B cell (primary cell): ENCODE data around the gene HMHB1. TPM values are rescaled to one million over a fixed set of nuclear protein-coding genes. Genes with fewer than 3 reads are reported as not detected.

Source experiments
- ATAC-seq: fragments of 200-7000 bp; cut with Tn5 transposase; one replicate; pipeline ENCODE4 v1.10.0; 2021; ENCODE audit warnings: low read depth, mild to moderate bottlenecking, moderate number of reproducible peaks, moderate library complexity
- CTCF ChIA-PET: fragments of 350-600 bp; sonication (Branson Sonifier 250); formaldehyde crosslinking; loops from one replicate; lab custom pipeline; 2021; ENCODE audit warnings: antibody characterized with exemption, inconsistent platforms; lab: Charles Lee
- POLR2A ChIA-PET: fragments of 350-600 bp; sonication (Branson Sonifier 250); formaldehyde crosslinking; loops from one replicate; lab custom pipeline; 2021; ENCODE audit warnings: antibody characterized with exemption; lab: Charles Lee
- DNase-seq: peaks from one replicate; pipeline ENCODE4 v3.0.0; 2013
- H2AFZ ChIP-seq: 2 replicates; pipeline ENCODE4 v1.6.1; 2012; ENCODE audit warnings: mild to moderate bottlenecking, low read depth, low read length; ENCODE audit not compliant: insufficient read depth, poor library complexity, severe bottlenecking
- H3K27ac ChIP-seq, 2 donors: 1 replicate in 1 of 2; 2 replicates in 1 of 2; pipeline ENCODE4 v1.5.1; 2012 to 2013; ENCODE audit warnings: low read length in 2 of 2, mild to moderate bottlenecking in 2 of 2, moderate library complexity in 1 of 2
- H3K27me3 ChIP-seq, 4 experiments: fragments of 200-600 bp in 1 of 4; sonication (generic) in 1 of 4; replicated peaks in 1 of 4; 1 replicate in 2 of 4; 2 replicates in 2 of 4; pipeline versions ENCODE4 v1.6.1 to v1.7.0; 2013 to 2016; ENCODE audit warnings: low read length in 3 of 4, mild to moderate bottlenecking in 2 of 4, mixed read lengths in 1 of 4, moderate library complexity in 1 of 4; ENCODE audit not compliant: insufficient read depth in 4 of 4, control insufficient read depth in 3 of 4; ENCODE audit errors: control extremely low read depth in 1 of 4
- H3K36me3 ChIP-seq, 2 experiments: replicated peaks in 1 of 2; 1 replicate in 1 of 2; 2 replicates in 1 of 2; pipeline versions ENCODE4 v1.6.1 to v1.7.1; 2013; ENCODE audit warnings: low read length in 1 of 2; ENCODE audit not compliant: insufficient read depth in 2 of 2, control insufficient read depth in 1 of 2; ENCODE audit errors: control extremely low read depth in 1 of 2, extremely low read depth in 1 of 2
- H3K4me1 ChIP-seq, 2 donors: fragments of 200-600 bp in 1 of 2; sonication (generic) in 1 of 2; 1 replicate in 1 of 2; 2 replicates in 1 of 2; pipeline versions ENCODE4 v1.5.1 to v1.6.1; 2013 to 2017; ENCODE audit warnings: low read length in 2 of 2; ENCODE audit not compliant: control insufficient read depth in 2 of 2, insufficient read depth in 2 of 2
- H3K4me2 ChIP-seq: replicated peaks from 2 replicates; pipeline ENCODE3; 2012; ENCODE audit warnings: mild to moderate bottlenecking, low read depth, low read length; ENCODE audit not compliant: poor library complexity, severe bottlenecking
- H3K4me3 ChIP-seq, 5 experiments: fragments of 200-600 bp in 1 of 5; sonication (generic) in 1 of 5; 1 replicate in 3 of 5; 2 replicates in 2 of 5; pipeline versions ENCODE4 v1.5.1 to v1.7.0; 2011 to 2016; ENCODE audit warnings: low read length in 4 of 5, mild to moderate bottlenecking in 4 of 5, low read depth in 2 of 5, control low read depth in 1 of 5, moderate library complexity in 1 of 5; ENCODE audit not compliant: insufficient read depth in 1 of 5; ENCODE audit errors: control extremely low read depth in 1 of 5, extremely low read depth in 1 of 5
- H3K79me2 ChIP-seq: fragments of 200-600 bp; sonication (generic); one replicate; pipeline ENCODE4 v1.6.0; 2016; ENCODE audit warnings: low read length; ENCODE audit not compliant: control insufficient read depth, insufficient read depth
- H3K9ac ChIP-seq: fragments of 200-600 bp; sonication (generic); 2 replicates; pipeline ENCODE4 v1.6.1; 2017; ENCODE audit warnings: mild to moderate bottlenecking, low read length, moderate library complexity
- H3K9me3 ChIP-seq, 3 donors: one replicate each; pipeline versions ENCODE4 v1.6.1 to v1.7.1; 2013; ENCODE audit warnings: low read length in 2 of 3; ENCODE audit not compliant: control insufficient read depth in 2 of 3, insufficient read depth in 1 of 3; ENCODE audit errors: control extremely low read depth in 1 of 3
- H4K20me1 ChIP-seq: 2 replicates; pipeline ENCODE4 v1.6.0; 2012; ENCODE audit warnings: mild to moderate bottlenecking, low read length; ENCODE audit not compliant: insufficient read depth, control insufficient read depth, poor library complexity, severe bottlenecking
- H3K27ac Mint-ChIP-seq: one replicate; pipeline ENCODE4 v1.8.0; 2021; ENCODE audit warnings: mixed read lengths
- H3K27me3 Mint-ChIP-seq: one replicate; pipeline ENCODE4 v1.8.0; 2021; ENCODE audit warnings: mixed read lengths
- H3K4me1 Mint-ChIP-seq: one replicate; pipeline ENCODE4 v1.8.0; 2021; ENCODE audit warnings: mixed read lengths
- H3K4me3 Mint-ChIP-seq: one replicate; pipeline ENCODE4 v1.8.0; 2021; ENCODE audit warnings: mixed read lengths
- H3K9me3 Mint-ChIP-seq: one replicate; pipeline ENCODE4 v1.8.0; 2022; ENCODE audit warnings: mixed read lengths; ENCODE audit not compliant: insufficient read depth
- EZH2 ChIP-seq: IDR thresholded peaks from 2 replicates; pipeline ENCODE4 v1.6.1; 2012; ENCODE audit warnings: borderline replicate concordance, low read depth, mild to moderate bottlenecking, moderate library complexity, low read length; ENCODE audit not compliant: insufficient read depth, poor library complexity, severe bottlenecking
- WGBS: methylation state at CpG from one replicate; pipeline ENCODE4 v1.1.5; 2013; ENCODE audit warnings: missing lambda C conversion rate; ENCODE audit not compliant: insufficient coverage; 5-methylcytosine and 5-hydroxymethylcytosine counted together
- intact Hi-C: fragments of 100-400 bp; cut with micrococcal nuclease; formaldehyde crosslinking; loops from one replicate; pipeline ENCODE4 v1.10.0; 2022
- polyA plus RNA-seq: library from polyadenylated mRNA; depleted of rRNA; stranded (reverse); fragments of >200 nt; gene quantifications from 2 replicates; pipeline ENCODE4 v1.2.3, GENCODE V29; 2012
- total RNA-seq, 2 donors: library from RNA; stranded (reverse); fragments of 120-200 nt in 1 of 2; gene quantifications; 1 replicate in 1 of 2; 2 replicates in 1 of 2; pipeline versions ENCODE4 v1.2.3 to v1.2.4, GENCODE V29; 2013 to 2022
- TF ChIP-seq, protein P1 (sequence below): fragments of 200-600 bp; IDR thresholded peaks from one replicate; pipeline ENCODE4 v1.8.0; 2022; ENCODE audit warnings: antibody characterized with exemption, mild to moderate bottlenecking

Gene HMHB1
- total and polyA plus RNA-seq, 2 donors (not counting 1 experiment from before 2014, with no cell fraction given) = not detected

DNA sequence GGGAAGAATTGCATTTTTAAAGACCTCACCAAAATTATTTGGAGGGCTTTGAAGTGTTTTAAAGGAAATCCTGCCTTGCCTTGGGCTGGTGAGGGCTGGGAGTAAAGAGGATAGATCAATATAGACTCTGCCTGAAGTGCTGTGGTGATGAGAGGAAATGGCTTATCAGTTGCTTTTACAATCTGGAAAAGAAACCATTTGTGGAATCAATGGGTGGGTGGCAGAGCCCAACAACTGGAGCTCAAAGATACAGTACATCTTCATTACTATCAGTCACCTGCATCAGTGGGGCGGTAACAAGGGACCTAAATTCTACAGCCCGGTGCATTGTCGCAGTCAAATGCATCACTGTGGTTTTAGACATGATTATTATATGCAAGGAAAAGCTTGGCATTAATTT lies 41.5 kb upstream of the HMHB1 start:
- Mint-ChIP-seq H3K4me1 (no peaks in the 10 kb centered on the region), H3K27ac (no peak overlapping the region), H3K27me3 (peaks cover 3% of the 10 kb centered on the region), H3K9me3 (no peaks in the 10 kb centered on the region), H3K4me3 (no peak overlapping the region)
- Histone ChIP-seq H3K9me3 (no peaks in the 10 kb centered on the region), H4K20me1 (no peaks in the 10 kb centered on the region), H3K9ac (no peak overlapping the region), H3K79me2 (no peaks in the 10 kb centered on the region), H3K4me2 (no peak overlapping the region), H3K27ac (no peak overlapping the region), H3K4me1 (no peaks in the 10 kb centered on the region), H3K36me3 (no peaks in the 10 kb centered on the region), H3K27me3 (peaks cover 0 to 4% (median under 1%) of the 10 kb centered on the region in 4 experiments), H2AFZ (no peak overlapping the region), H3K4me3 (no peak overlapping the region)
- intact Hi-C loops = no loop called here
- no CpG with 5 or more reads among the region's 3 CpGs for WGBS
- ChIA-PET CTCF (no interaction called here), POLR2A (no interaction called here)
- no peak for TF ChIP-seq EZH2
- TF ChIP-seq, protein P1, sequence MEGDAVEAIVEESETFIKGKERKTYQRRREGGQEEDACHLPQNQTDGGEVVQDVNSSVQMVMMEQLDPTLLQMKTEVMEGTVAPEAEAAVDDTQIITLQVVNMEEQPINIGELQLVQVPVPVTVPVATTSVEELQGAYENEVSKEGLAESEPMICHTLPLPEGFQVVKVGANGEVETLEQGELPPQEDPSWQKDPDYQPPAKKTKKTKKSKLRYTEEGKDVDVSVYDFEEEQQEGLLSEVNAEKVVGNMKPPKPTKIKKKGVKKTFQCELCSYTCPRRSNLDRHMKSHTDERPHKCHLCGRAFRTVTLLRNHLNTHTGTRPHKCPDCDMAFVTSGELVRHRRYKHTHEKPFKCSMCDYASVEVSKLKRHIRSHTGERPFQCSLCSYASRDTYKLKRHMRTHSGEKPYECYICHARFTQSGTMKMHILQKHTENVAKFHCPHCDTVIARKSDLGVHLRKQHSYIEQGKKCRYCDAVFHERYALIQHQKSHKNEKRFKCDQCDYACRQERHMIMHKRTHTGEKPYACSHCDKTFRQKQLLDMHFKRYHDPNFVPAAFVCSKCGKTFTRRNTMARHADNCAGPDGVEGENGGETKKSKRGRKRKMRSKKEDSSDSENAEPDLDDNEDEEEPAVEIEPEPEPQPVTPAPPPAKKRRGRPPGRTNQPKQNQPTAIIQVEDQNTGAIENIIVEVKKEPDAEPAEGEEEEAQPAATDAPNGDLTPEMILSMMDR = no peak
- DNase-seq (no peak), ATAC-seq (no peak)

DNA sequence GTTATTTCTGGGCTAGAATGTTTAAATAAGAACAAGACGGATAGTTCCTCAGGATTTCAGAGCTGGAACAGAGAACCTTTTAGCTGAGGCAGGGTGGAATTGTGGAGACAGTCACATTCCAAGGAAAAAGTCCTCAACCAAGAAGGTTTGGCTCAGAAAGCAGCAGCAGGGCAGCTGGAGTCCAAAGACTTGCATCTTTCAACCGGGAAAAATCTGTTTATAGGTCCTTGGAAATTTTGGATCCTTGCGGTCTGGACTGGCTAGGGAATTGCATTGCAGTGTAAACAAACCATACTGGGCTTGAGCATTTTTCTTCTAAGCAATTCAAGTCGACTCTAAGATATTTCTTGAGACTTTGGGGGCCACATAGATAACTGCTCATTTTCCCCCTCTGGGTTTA lies 40.8 kb upstream of the HMHB1 start:
- Mint-ChIP-seq H3K9me3 (no peaks in the 10 kb centered on the region), H3K4me3 (no peak overlapping the region), H3K27me3 (peaks cover 3% of the 10 kb centered on the region), H3K4me1 (no peaks in the 10 kb centered on the region), H3K27ac (no peak overlapping the region)
- no peak for ATAC-seq
- H3K27me3 ChIP-seq = peaks cover 0 to 4% (median under 1%) of the 10 kb centered on the region in 4 experiments
- ChIA-PET POLR2A (interaction anchor here (0.6 kb wide), 1 partner anchor 41 kb away, joined by 4 read pairs; no protein-coding TSS in a partner anchor), CTCF (no interaction called here)
- H3K4me1 ChIP-seq = no peaks in the 10 kb centered on the region
- H3K4me2 ChIP-seq = no peak overlapping the region
- H3K27ac ChIP-seq = no peak overlapping the region
- no peaks in the 10 kb centered on the region for H4K20me1 ChIP-seq
- no peak for DNase-seq
- TF ChIP-seq, protein P1 = no peak
- TF ChIP-seq EZH2 = no peak
- H3K9me3 ChIP-seq = no peaks in the 10 kb centered on the region
- no peak overlapping the region for H3K4me3 ChIP-seq
- intact Hi-C loops = no loop called here
- H3K36me3 ChIP-seq = no peaks in the 10 kb centered on the region
- H3K9ac ChIP-seq = no peak overlapping the region
- 86% methylated on average over 3 of the region's 4 CpGs for WGBS
- H3K79me2 ChIP-seq = no peaks in the 10 kb centered on the region
- H2AFZ ChIP-seq = no peak overlapping the region
